NCI-H2227 treated with DMSO at 0.1 percent for 48 hours (cell line): ENCODE data around the gene MVK.
A peak's percentile ranks its signal among the peaks of the same experiment; 100 is the strongest.

ENCODE experiments used
- DNase-seq: peaks from one replicate; lab custom pipeline; 2025; lab: John Stamatoyannopoulos, UW

Gene MVK

DNA sequence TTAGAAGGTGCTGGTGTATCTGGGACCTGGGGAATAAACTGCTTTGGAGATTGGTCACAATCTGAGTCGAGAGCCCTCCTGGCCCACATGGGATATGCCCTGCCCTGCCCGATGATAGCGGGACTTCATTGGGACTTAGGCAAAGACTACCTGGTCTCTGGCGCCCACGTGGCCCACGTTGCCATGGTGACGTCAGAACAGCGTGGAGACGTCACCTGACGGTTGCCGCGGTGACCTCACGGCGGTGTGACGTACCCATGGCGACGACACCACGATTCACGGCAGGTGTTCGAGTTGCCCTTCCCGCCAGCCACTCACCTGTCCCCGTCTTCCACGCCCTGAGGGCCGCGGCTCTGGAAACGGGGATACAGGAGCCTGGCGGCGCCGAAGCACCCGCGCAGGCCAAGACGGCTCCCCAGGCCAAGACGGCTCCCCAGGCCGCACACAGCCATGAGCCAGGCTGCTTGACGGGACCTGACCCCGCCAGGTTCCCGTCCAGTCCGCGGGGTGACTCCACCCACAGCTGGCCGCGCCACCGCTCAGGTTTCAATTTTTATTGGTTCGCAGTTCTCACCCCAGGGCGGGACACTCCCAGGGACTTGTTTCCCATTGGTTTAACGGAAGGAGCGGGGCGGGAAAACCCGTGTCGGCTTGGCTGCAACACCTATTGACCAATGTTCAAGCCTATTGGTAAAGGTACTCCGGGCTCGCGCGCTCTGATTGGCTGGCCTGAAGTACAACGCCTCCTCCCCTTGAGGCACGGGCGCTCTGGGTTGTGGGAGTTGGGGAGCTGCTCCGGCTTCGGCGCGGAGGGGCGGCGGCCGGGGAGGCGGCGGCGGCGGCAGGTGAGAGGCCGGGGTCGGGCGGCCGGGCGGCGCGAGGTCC is at the start of gene MVK, which contains the start of gene MMAB:
Gene MVK (plus strand): TSS at position 766 of the 885 bp plus-strand sequence. CDS start 1,029 bp downstream, outside the sequence.
Gene MMAB (minus strand): TSS at position 476 of the 885 bp plus-strand sequence. CDS start 24 bp downstream, at position 452.
- DNase-seq: peak; percentile 99

- DNase-seq: no peak
Observed at GRCh38 chr12:109524466-109525278, 48.9 kb upstream of the MVK start.

DNA sequence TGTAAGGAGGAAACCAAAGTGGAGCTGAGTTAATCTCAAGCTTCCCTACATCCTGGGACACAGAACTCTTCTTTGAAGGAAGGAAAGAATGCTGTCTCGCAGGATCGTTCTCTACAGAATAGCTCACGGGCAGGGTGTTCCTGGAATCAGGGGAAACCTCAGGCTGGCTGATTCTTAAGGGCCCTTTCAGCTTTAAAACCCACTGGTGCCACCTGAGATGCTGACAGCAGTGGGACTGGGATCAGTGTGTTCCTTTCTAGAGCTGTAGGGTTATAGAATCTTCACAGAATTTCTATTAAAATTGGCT is 48.4 kb upstream of the MVK start:
- no peak for DNase-seq

GRCh38 chr12:109527489-109528123 is 46.0 kb upstream of the MVK start:
- no peak for DNase-seq

- DNase-seq: no peak
Observed at GRCh38 chr12:109529691-109530640, 43.6 kb upstream of the MVK start.

GRCh38 chr12:109531411-109531810 is 42.2 kb upstream of the MVK start:
- DNase-seq: no peak

DNA sequence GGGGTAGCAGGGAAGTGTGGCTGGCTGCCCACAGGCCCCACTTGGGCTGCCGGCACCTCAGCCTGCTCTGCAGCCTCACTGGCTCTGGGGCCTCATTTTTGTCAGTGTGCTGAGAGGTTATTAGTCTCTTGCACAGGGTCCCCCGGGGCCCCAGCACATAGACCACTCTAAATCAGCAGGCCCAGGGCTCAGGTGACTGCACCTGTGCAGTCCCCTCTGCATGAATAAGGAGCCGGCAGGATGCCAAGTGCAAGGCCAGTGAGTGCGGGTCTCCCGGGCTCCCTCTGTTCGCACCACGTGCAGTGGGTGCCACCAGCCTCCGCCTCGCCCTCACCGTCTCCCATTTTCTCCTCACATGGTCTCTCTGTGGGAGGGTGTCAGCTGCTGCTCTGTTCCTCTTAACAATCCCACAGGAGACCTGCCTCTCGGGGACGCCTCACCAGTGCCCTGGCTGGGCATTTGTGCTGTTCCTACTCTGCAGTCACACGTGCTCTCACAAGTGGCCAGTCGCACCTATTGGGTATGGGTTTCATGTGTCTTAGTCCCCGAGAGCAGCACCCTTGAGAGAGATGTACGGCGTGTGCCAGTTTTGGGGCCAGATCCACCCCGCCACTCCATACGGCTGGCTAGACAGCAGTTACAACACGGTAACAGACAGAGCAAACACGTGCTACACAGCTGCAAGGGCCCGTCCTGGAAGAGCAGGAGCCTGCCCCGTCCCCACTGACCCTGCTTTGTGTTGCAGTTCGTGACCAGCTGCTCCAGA is 40.7 kb upstream of the MVK start:
- no peak for DNase-seq

DNA sequence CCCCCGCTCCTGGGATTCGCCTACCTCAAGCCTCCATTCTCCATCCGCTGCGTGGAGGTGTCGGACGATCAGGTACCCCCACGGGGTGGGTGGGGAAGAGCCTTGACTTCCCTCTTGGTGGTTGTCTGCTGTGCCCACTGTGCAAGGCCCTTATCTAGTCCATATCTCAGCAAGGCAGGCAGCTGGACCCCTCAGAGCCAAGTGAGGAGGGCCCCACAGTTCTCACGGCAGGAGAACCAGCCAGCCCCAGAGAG is 40.2 kb upstream of the MVK start:
- no peak for DNase-seq

- DNase-seq: no peak
Observed at GRCh38 chr12:109534456-109534855, 39.1 kb upstream of the MVK start.

DNA sequence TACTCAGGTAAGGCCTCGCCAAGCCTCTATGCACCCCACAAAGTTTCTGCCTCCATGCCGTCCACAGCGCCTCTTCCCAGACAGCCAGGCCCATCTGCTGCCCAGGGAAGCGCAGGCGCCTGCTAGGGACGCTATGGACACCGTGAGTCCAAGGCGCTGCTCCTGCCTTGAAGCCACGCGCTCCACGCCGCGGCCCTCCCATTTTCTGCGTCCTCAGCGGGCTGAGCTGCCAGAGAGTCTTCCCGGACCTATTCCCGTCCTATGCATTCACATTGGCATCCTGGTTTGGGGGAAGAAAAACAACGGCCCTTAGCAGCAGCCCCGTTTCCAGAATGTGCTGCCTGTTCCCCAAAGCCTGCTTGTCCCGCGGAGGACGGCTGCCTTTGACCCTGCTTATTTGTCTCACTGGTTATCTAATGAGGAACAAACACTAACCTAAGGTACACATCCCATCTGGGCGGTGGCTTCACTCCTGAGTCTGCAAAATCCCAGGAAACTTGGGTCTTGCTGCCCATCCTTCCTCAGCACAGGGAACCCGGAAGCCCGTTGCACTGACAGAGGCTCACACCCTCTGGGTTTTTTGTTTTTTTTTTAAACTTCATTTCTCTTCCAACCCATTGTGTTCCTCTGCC is 38.2 kb upstream of the MVK start:
- DNase-seq: no peak

- no peak for DNase-seq
Observed at GRCh38 chr12:109535863-109536250, 37.7 kb upstream of the MVK start.

DNA sequence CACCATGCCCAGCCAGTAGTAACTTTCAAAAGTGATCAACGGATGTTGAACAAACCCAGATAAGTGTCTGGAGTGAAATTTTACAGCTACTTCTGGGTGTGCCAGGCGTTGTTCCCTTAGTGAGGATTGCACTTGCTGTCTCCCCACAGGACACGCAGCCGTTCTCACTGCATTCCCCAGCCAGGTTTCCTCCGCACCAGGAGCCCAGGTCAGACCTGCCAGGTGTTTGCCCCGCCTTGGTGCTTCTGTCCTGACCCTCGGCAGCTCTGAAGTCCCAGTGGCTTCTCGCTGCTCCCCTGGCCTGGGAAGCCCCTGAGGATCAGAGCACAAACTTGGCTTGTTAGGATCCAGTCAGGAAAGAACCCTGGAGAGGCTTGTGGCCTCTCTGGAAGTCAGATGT is 36.5 kb upstream of the MVK start:
- DNase-seq: no peak

DNA sequence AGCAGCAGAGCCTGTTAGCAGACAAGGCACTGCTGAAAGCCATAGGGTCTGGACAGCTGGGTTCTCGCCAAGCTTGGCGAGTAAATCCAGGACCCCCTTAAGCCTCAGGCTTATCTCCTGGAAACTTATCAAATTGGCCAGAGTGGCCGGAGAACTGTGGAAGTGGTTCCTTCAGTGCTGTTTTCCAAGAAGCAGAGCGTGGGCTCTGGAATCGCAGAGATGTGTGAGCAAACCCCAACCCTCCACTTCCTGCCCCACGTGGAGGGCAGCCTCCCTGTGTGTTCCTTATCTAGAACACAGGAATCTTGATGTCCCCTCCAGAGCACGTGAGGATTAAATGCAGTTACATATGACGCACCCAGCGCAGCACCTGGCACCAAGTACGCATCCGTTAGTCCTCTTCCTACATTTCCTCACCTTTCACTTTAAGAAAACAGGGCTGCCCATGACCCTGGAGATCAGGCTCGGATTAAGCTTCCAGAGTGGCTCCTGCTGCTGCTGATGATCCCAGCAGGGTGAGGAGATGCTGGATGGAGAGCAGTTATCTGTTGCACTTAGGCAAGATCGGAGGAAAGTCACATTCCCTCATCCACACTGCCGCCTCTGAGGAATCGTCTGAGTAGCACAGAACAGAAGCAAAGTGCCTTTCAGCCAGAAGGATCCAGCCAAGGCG is 35.3 kb upstream of the MVK start:
- DNase-seq: no peak

DNA sequence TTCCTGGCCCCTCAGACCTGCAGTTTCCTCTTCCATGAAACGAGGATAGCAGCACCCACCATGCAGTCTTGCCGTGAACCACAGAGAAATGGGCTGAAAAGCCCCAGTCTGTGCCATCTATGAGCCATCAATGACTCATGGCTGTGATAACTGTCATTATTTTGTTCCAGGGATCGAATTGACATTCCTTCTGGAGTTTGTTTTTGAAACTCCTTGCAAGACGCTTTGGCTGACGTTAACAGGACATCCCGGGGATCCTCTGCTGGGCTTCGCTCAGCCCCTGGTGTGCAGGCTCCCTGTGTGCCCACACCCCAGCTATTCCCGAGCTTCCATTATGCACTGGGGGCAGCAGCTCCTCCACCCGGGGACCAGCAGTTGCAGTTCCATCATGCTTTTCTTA is 34.1 kb upstream of the MVK start:
- no peak for DNase-seq

DNA sequence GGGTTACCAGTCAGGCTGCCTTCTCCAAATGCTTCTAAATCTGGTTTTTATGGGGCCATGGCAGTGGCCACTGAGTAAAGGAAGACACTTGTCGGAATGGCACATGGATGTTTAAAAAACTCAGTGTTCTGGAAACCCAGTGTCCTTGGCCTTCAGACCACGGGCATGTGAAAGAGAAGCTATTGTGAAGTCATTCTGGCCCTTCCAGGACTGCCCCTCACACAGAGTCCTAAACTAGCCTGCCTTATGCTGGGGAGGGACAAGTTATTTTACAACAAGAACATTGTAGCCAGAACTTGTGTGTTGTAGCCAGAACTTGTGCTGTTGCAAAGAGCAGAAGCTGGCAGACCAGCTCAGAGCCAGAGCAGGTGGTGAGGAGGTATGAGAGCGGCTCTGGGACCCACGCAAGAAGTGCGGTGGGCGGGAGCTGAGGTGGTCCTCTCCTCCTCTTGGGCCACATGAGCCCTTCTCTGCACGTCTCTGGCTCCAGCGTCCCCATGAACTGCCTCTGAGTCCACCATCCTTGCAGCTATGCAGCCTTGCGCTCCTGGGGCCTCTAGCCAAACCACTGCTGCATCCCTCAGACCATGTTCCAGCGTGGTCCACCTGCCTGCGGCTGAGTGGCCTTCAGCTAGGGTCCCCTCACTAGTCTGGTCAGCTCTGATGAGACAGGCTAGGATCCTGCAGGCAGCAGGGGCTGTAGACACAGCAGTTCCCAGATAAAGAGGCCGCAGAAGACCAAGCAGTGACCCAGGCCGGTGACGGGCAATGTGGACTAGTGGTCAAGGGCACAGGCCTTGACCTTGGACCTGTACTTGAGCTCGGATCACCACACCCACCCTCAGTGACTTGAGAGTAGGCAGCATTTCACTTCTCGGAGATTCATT is 32.8 kb upstream of the MVK start:
- DNase-seq: no peak

DNA sequence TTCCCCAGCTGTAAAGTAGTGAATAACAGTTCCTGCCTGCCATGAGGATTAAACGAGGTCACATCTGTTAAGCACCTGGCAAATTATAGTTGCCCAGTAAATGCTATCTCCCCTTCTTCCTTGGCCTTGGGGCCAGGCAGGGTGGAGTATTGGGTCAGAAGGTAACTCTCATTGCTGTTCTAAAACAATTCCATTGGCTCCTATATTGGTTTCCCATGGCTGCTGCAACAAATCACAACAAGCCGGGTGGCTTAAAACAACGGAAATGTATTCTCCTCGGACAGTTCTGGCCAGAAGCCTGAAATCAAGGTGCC is 32.2 kb upstream of the MVK start:
- no peak for DNase-seq

DNA sequence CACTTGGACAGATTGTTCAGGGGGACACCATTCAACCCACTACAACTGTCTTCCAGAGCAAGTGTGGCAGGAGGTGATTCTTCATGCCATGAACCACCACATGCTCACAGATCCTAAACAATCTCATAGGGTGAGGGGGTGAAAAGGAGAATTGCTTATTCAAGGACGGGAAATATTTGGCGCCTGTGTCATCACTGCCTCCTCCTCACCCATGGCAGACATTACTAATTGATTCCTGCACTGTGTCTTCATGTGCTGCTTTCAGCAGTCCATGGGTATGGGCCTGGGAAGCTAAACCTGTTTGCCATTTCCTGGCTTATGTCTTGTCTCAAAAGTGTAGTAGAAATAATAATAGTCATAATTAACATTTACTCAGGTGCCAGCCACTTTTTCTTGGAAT is 31.6 kb upstream of the MVK start:
- no peak for DNase-seq

DNA sequence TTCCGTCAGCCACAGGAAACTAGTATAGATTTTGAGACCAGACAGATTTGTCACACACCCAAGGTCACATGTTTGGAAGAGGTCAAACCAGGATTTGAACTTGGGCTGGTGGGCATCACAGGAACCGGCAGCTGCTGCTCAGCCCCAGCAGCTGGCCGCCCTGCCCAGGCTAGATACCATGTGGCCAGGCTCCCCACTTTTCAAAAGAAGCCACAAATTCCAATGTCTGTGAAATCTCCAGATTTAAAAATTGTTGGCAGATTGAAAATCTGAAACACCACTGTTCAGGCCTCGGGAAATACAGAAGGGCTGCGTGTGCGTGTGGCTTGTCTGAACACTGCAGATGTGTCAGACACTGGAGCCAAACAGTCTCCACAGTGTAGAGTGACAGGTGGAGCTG is 30.7 kb upstream of the MVK start:
- DNase-seq: no peak

DNA sequence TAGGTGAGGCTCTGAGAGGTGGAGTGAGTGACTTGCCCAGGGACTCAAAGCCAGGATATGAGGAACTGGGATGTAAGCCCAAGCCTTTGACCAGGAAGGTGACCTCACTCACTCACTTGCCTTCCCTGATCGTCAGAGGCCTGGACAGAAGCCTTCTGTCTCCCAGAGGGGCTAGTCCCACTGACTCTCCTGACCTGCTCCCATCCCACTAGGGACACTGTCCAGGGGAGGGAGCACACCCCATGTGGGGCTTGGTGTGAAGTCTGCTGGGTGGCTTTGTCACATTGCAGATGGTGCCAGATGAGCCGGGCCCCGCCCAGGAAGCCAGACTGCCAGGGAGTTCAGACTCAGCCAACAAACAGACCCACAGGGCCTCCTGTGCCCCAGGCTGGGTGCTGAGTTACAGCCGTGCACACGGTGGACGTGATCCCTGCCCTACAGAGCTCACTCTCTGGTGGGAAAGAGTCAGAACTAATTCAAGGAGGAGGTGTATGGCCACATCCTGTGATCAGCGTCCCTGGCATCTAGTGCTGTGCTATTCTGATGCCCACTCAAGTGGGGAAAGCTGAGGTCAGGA is 28.6 kb upstream of the MVK start:
- DNase-seq: no peak
